Stomach (tissue), 9 donors: Measurements from ENCODE around the gene PRKG1. TPM values are rescaled to one million over a fixed set of nuclear protein-coding genes. Genes with fewer than 3 reads are reported as not detected.
A peak's percentile ranks its signal among the peaks of the same experiment; 100 is the strongest.

Experiments
- DNase-seq, 2 donors: peaks; one replicate each; pipeline versions ENCODE4 v3.0.0 to v3.0.0-alpha.2; 2013 to 2019
- H3K27ac ChIP-seq, 5 donors: fragments of 200-600 bp in 4 of 5; sonication (generic) in 4 of 5; one replicate each; pipeline ENCODE4 v1.5.1; 2013 to 2019; ENCODE audit warnings: mild to moderate bottlenecking in 1 of 5, moderate library complexity in 1 of 5
- H3K27me3 ChIP-seq, 3 donors: fragments of 200-600 bp; sonication (generic); one replicate each; pipeline ENCODE4 v1.5.1; 2017 to 2019; ENCODE audit warnings: mixed run types in 1 of 3
- H3K36me3 ChIP-seq, 4 donors: fragments of 200-600 bp; sonication (generic); 1 replicate in 3 of 4; 2 replicates in 1 of 4; pipeline ENCODE4 v1.5.1; 2016 to 2019
- H3K4me1 ChIP-seq, 4 donors: fragments of 200-600 bp; sonication (generic); one replicate each; pipeline ENCODE4 v1.5.1; 2016 to 2019
- H3K4me3 ChIP-seq, 4 donors: fragments of 200-600 bp; sonication (generic) in 3 of 4; one replicate each; pipeline ENCODE4 v1.5.1; 2016 to 2019; ENCODE audit warnings: mild to moderate bottlenecking in 1 of 4
- H3K9me3 ChIP-seq, 4 donors: fragments of 200-600 bp; sonication (generic); one replicate each; pipeline ENCODE4 v1.5.1; 2016 to 2019
- EP300 ChIP-seq: sonication (generic); formaldehyde crosslinking; IDR thresholded peaks from one replicate; pipeline ENCODE4 v1.6.1; 2017; ENCODE audit warnings: antibody characterized with exemption
- POLR2A ChIP-seq, 4 donors: fragments of 450-650 bp; IDR thresholded peaks; one replicate each; pipeline ENCODE4 v1.6.1; 2016; ENCODE audit warnings: antibody characterized with exemption in 4 of 4, control low read depth in 2 of 4, mild to moderate bottlenecking in 1 of 4, moderate library complexity in 1 of 4
- POLR2AphosphoS5 ChIP-seq, 3 donors: sonication (generic); formaldehyde crosslinking; IDR thresholded peaks; one replicate each; pipeline ENCODE4 v1.6.1; 2016; ENCODE audit warnings: antibody characterized with exemption in 3 of 3
- WGBS, 5 donors: extraction: QIAGEN DNeasy Blood & Tissue Kit in 3 of 5; methylation state at CpG; one replicate each; pipeline versions ENCODE4 v1.1.5 to v1.1.7; 2013 to 2018; 5-methylcytosine and 5-hydroxymethylcytosine counted together
- intact Hi-C: fragments of 100-400 bp; cut with DNase I; formaldehyde crosslinking; loops from one replicate; pipeline ENCODE4 v1.15.1; 2023; ENCODE audit warnings: low total_unique reads
- polyA plus RNA-seq, 3 donors: library from polyadenylated mRNA; stranded (reverse); fragments of 200-250 nt; gene quantifications; one replicate each; pipeline ENCODE4 v1.2.3, GENCODE V29; 2013
- total RNA-seq, 5 donors: library from RNA; depleted of rRNA; stranded (reverse); fragments of >200 nt; gene quantifications; one replicate each; pipeline versions ENCODE4 v1.1.0 to v1.2.3, GENCODE V29; 2014 to 2016
- TF ChIP-seq, protein P1 (sequence below), 7 experiments: fragments of 450-650 bp in 4 of 7; fragments of 200-600 bp in 3 of 7; sonication (generic) in 3 of 7; IDR thresholded peaks; one replicate each; pipeline ENCODE4 v1.5.1; 2016 to 2019; ENCODE audit warnings: antibody characterized with exemption in 7 of 7, control low read depth in 2 of 7, mild to moderate bottlenecking in 1 of 7
- donor health status: healthy with polysubstance abuse.
- donor health status: Bipolar disorder and iron deficiency.
- donor health status: healthy.

Gene PRKG1
- total and polyA plus RNA-seq, 8 donors = 1.5 to 89.2 (median 14.3) TPM

DNA sequence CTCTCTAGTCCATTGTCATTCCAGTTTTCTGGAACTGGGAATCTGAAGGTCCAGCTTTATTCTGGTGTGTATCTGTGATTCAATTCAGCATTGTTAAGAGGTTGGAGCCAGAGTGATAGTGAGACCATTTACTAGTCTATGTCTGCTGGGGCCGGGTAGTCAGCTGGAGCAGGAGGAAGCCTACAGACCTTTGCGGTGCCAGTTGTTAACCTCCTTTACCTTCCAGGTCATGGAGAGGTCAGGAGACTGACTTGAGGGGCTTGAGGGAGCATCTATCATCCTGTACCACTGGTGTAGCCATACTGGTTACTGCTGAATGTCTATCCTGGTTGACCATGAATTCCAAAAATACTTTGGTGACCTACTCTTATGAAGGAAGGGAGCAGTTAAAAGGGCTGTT, 634.3 kb downstream of the PRKG1 start:
- Histone ChIP-seq H3K36me3 (no peaks in the 10 kb centered on the region), H3K4me3 (no peak overlapping the region), H3K27me3 (no peaks in the 10 kb centered on the region), H3K27ac (peak overlapping the region in 2 of 5 donors; percentile 5 to 74), H3K9me3 (no peaks in the 10 kb centered on the region), H3K4me1 (peaks cover 0 to 37% (median 6%) of the 10 kb centered on the region in 4 donors)
- no peak for TF ChIP-seq EP300
- TF ChIP-seq, protein P1, sequence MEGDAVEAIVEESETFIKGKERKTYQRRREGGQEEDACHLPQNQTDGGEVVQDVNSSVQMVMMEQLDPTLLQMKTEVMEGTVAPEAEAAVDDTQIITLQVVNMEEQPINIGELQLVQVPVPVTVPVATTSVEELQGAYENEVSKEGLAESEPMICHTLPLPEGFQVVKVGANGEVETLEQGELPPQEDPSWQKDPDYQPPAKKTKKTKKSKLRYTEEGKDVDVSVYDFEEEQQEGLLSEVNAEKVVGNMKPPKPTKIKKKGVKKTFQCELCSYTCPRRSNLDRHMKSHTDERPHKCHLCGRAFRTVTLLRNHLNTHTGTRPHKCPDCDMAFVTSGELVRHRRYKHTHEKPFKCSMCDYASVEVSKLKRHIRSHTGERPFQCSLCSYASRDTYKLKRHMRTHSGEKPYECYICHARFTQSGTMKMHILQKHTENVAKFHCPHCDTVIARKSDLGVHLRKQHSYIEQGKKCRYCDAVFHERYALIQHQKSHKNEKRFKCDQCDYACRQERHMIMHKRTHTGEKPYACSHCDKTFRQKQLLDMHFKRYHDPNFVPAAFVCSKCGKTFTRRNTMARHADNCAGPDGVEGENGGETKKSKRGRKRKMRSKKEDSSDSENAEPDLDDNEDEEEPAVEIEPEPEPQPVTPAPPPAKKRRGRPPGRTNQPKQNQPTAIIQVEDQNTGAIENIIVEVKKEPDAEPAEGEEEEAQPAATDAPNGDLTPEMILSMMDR (IDR thresholded peaks at IDR 0.05) = no peak
- TF ChIP-seq POLR2A (IDR thresholded peaks at IDR 0.05) = no peak
- TF ChIP-seq POLR2AphosphoS5 (IDR thresholded peaks at IDR 0.05) = no peak
- WGBS, 5 donors = 75 to 89% (median 76%) methylated on average over 2 of the region's 2 CpGs
- no peak for DNase-seq
- intact Hi-C loops = no loop called here

DNA sequence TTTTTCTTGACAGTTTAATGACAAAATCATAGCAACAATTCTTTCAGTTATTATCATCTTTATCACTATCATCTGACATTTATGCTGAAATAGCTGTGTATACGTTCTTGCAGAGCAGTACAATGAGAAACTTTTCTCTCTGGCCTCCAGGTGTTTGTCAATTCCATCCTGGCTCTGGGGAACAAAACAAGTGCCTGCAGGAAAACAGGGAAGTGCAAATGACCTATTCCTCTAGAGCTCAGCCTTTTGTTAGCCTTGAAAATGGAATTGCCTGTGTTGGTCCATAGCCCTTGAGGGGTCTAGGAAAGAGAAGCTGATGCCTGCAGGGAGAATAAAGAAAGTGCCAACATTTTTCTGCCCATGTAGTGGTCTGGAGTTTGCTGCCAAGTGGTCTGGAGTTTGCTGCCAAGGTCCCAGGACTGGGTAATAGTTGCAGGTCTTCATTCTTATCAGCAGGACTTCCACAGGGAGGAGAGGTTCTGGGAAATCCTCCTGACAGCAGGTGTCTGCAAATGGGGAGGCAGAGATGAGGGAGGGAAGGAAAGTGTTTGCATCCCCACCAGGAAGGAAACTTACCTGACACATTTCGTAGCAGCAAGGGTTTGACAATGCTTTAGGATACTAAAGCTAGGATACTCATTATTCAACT, 635.2 kb downstream of the PRKG1 start:
- TF ChIP-seq EP300 (no peak), POLR2A (IDR thresholded peaks at IDR 0.05) (no peak), POLR2AphosphoS5 (IDR thresholded peaks at IDR 0.05) (no peak)
- TF ChIP-seq, protein P1 (IDR thresholded peaks at IDR 0.05) = no peak
- Histone ChIP-seq H3K27ac (no peak overlapping the region), H3K4me1 (peaks cover 0 to 37% (median 6%) of the 10 kb centered on the region in 4 donors), H3K4me3 (no peak overlapping the region), H3K9me3 (no peaks in the 10 kb centered on the region), H3K36me3 (no peaks in the 10 kb centered on the region), H3K27me3 (no peaks in the 10 kb centered on the region)
- 73 to 84% (median 80%) methylated on average over 2 of the region's 2 CpGs for WGBS, 5 donors
- intact Hi-C loops = no loop called here
- no peak for DNase-seq

DNA sequence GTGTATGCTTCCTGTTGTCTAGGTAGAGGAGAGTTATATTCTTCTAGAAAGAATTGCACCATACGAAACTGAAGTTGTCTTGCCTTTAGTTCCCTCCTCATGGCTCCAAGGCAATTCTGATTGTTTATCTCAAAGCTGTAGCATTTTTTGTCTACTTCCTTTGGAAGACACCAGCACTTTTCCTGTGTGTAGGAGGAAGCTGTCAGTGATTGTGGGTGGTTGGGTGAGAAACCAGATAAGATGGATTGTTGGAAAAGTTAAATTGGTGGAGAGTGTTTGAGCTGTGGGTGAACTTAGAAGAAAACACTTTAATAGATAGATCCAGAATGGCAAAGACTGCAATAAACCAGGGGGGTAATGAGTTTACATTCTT, 637.2 kb downstream of the PRKG1 start:
- TF ChIP-seq, protein P1 (IDR thresholded peaks at IDR 0.05) = no peak
- TF ChIP-seq POLR2AphosphoS5 (IDR thresholded peaks at IDR 0.05) (no peak), POLR2A (IDR thresholded peaks at IDR 0.05) (no peak), EP300 (no peak)
- WGBS, 5 donors = 67 to 77% (median 71%) methylated on average over 1 of the region's 1 CpG
- Histone ChIP-seq H3K36me3 (no peaks in the 10 kb centered on the region), H3K4me3 (no peak overlapping the region), H3K9me3 (no peaks in the 10 kb centered on the region), H3K27ac (no peak overlapping the region), H3K27me3 (no peaks in the 10 kb centered on the region), H3K4me1 (peaks cover 0 to 26% (median under 1%) of the 10 kb centered on the region in 4 donors)
- intact Hi-C loops = no loop called here
- DNase-seq = no peak

DNA sequence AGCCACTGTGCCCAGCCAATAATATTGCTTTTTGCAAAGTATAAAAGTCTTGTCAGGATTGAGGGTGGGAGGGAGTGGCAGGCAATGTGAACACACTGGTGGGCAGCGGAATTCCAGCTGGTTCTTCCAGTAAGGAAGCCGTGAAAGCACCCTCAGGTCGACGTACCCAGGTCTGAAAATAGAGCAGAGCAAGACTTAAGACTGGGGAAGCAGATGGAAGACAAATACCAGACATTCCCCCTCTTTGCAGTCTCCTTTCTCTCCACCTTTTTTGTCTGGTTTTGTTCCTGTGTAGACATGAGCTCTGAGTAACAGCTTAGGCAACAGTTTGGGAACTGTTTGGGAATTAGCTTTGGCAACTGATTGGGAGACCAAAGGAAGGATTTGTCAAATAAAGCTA, 642.7 kb downstream of the PRKG1 start:
- Histone ChIP-seq H3K9me3 (no peaks in the 10 kb centered on the region), H3K27ac (no peak overlapping the region), H3K4me3 (no peak overlapping the region), H3K27me3 (no peaks in the 10 kb centered on the region), H3K36me3 (no peaks in the 10 kb centered on the region), H3K4me1 (peaks cover 0 to 12% (median 2%) of the 10 kb centered on the region in 4 donors)
- intact Hi-C loops = no loop called here
- DNase-seq = no peak
- WGBS, 5 donors = 80 to 88% (median 86%) methylated on average over 4 of the region's 4 CpGs
- TF ChIP-seq EP300 (no peak), POLR2A (IDR thresholded peaks at IDR 0.05) (no peak), POLR2AphosphoS5 (IDR thresholded peaks at IDR 0.05) (no peak)
- TF ChIP-seq, protein P1 (IDR thresholded peaks at IDR 0.05) = no peak
